Endothelial cell of umbilical vein (primary cell): Measurements from ENCODE around the gene RIMS4. TPM values are rescaled to one million over a fixed set of nuclear protein-coding genes. Genes with fewer than 3 reads are reported as not detected.

Experiments used
- BruUV-seq: library from RNA; stranded (reverse); fragments of 400-500 nt; replicated peaks from 2 replicates; lab custom pipeline; 2021; lab: Mats Ljungman, UMichigan
- CTCF ChIA-PET: fragments of 300-600, 350-600 bp; sonication (Branson Sonifier 250); formaldehyde crosslinking; loops from one replicate; lab custom pipeline; 2021; ENCODE audit warnings: antibody characterized with exemption, inconsistent platforms; lab: Charles Lee
- POLR2A ChIA-PET: fragments of 300-600, 350-600 bp; sonication (Branson Sonifier 250); formaldehyde crosslinking; loops from one replicate; lab custom pipeline; 2021; ENCODE audit warnings: antibody characterized with exemption, inconsistent platforms; lab: Charles Lee
- DNase-seq: peaks from one replicate; pipeline ENCODE4 v3.0.0-alpha.2; 2011; ENCODE audit warnings: low read depth, low spot score
- FAIRE-seq: peaks from 2 replicates; lab custom pipeline; 2011; peaks lifted over from hg19 to GRCh38; lab: Jason Lieb, UNC
- H2AFZ ChIP-seq: 2 replicates; pipeline ENCODE4 v1.6.0; 2012; ENCODE audit warnings: low read depth, low read length, control low read depth, inconsistent platforms
- H3K27ac ChIP-seq: 2 replicates; pipeline ENCODE4 v1.5.1; 2011; ENCODE audit warnings: low read depth, mild to moderate bottlenecking, control low read depth, low read length, moderate library complexity; ENCODE audit not compliant: insufficient read depth
- H3K27me3 ChIP-seq, 2 experiments: 2 replicates each; pipeline versions ENCODE4 v1.6.0 to v1.6.1; 2011; ENCODE audit warnings: low read length in 2 of 2, mixed read lengths in 1 of 2; ENCODE audit not compliant: control insufficient read depth in 2 of 2, insufficient read depth in 2 of 2
- H3K36me3 ChIP-seq, 2 experiments: 2 replicates in 1 of 2; 3 replicates in 1 of 2; pipeline ENCODE4 v1.5.1; 2011; ENCODE audit warnings: low read length in 2 of 2, mild to moderate bottlenecking in 1 of 2, moderate library complexity in 1 of 2; ENCODE audit not compliant: control insufficient read depth in 2 of 2, insufficient read depth in 2 of 2; ENCODE audit errors: extremely low read depth in 1 of 2
- H3K4me1 ChIP-seq: 3 replicates; pipeline ENCODE4 v1.5.1; 2011; ENCODE audit warnings: mild to moderate bottlenecking, low read length; ENCODE audit not compliant: control insufficient read depth, insufficient read depth; ENCODE audit errors: extremely low read depth
- H3K4me2 ChIP-seq: 2 replicates; pipeline ENCODE4 v1.6.1; 2011; ENCODE audit warnings: low read length, control low read depth, mixed read lengths; ENCODE audit not compliant: insufficient read depth
- H3K4me3 ChIP-seq, 3 experiments: fragments of 200-600 bp in 1 of 3; sonication (generic), shearing (Covaris generic) in 1 of 3; replicated peaks in 1 of 3; 2 replicates each; pipeline ENCODE4 v1.5.1; 2011 to 2016; ENCODE audit warnings: control low read depth in 3 of 3, low read length in 3 of 3, mild to moderate bottlenecking in 2 of 3, inconsistent platforms in 1 of 3, low read depth in 1 of 3, moderate library complexity in 1 of 3; ENCODE audit not compliant: insufficient read depth in 1 of 3
- H3K79me2 ChIP-seq: 2 replicates; pipeline ENCODE4 v1.6.0; 2012; ENCODE audit warnings: low read length, inconsistent platforms; ENCODE audit not compliant: control insufficient read depth, insufficient read depth
- H3K9ac ChIP-seq: replicated peaks from 2 replicates; pipeline ENCODE3; 2011; ENCODE audit warnings: low read length, control low read depth; ENCODE audit not compliant: insufficient read depth; ENCODE audit errors: extremely low read depth
- H3K9me1 ChIP-seq: replicated peaks from 3 replicates; pipeline ENCODE4 v1.6.0; 2011; ENCODE audit warnings: mild to moderate bottlenecking, low read length; ENCODE audit not compliant: control insufficient read depth, insufficient read depth; ENCODE audit errors: extremely low read depth
- H3K9me3 ChIP-seq: replicated peaks from 2 replicates; pipeline ENCODE4 v1.5.1; 2012; ENCODE audit warnings: low read length, inconsistent platforms; ENCODE audit not compliant: control insufficient read depth, insufficient read depth
- H4K20me1 ChIP-seq: replicated peaks from 2 replicates; pipeline ENCODE3; 2011; ENCODE audit warnings: mild to moderate bottlenecking, low read length; ENCODE audit not compliant: control insufficient read depth, insufficient read depth; ENCODE audit errors: extremely low read depth
- EZH2 ChIP-seq: IDR thresholded peaks from 2 replicates; pipeline ENCODE4 v1.6.1; 2012; ENCODE audit warnings: borderline replicate concordance, low read depth, mild to moderate bottlenecking, moderate library complexity, low read length, inconsistent platforms; ENCODE audit not compliant: severe bottlenecking
- FOS ChIP-seq: IDR thresholded peaks from 2 replicates; pipeline ENCODE4 v1.6.1; 2011; ENCODE audit warnings: mild to moderate bottlenecking, low read length, moderate library complexity, borderline replicate concordance; ENCODE audit not compliant: insufficient read depth
- GATA2 ChIP-seq: IDR thresholded peaks from 2 replicates; pipeline ENCODE4 v1.7.0; 2011; ENCODE audit warnings: low read depth, mild to moderate bottlenecking, moderate library complexity, mixed read lengths, low read length; ENCODE audit not compliant: insufficient read length, insufficient read depth
- JUN ChIP-seq: IDR thresholded peaks from 2 replicates; pipeline ENCODE4 v1.6.1; 2011; ENCODE audit warnings: borderline replicate concordance, low read depth; ENCODE audit not compliant: insufficient read length, insufficient read depth
- MYC ChIP-seq: IDR thresholded peaks from one replicate; pipeline ENCODE4 v1.6.1; 2011; ENCODE audit warnings: mild to moderate bottlenecking, low read depth, low read length
- POLR2A ChIP-seq: IDR thresholded peaks from 2 replicates; pipeline ENCODE4 v1.6.1; 2012; ENCODE audit warnings: low read depth, mild to moderate bottlenecking, control low read depth, low read length
- POLR2AphosphoS5 ChIP-seq: IDR thresholded peaks from 2 replicates; pipeline ENCODE4 v1.6.1; 2012; ENCODE audit warnings: low read depth, mild to moderate bottlenecking, control low read depth, low read length, moderate library complexity; ENCODE audit not compliant: insufficient read depth
- dilution Hi-C: fragments of 300-500 bp; cut with MboI; formaldehyde crosslinking; loops from one replicate; pipeline ENCODE4 v1.15.0; 2019; ENCODE audit warnings: low sequenced_read_pairs; ENCODE audit not compliant: extremely low pct_ligation_motif_present
- intact Hi-C: fragments of 100-400 bp; cut with micrococcal nuclease; formaldehyde crosslinking; loops from one replicate; pipeline ENCODE4 v1.10.0; 2022
- polyA plus RNA-seq, 4 experiments: library from polyadenylated mRNA; depleted of rRNA in 3 of 4; stranded (reverse) in 3 of 4; unstranded in 1 of 4; fragments of >200 nt; gene quantifications; 2 replicates each; pipeline versions ENCODE4 v1.2.1 to v1.2.3, GENCODE V29; 2011 to 2012; ENCODE audit warnings: missing spikeins in 1 of 4
- total RNA-seq: library from RNA; stranded (reverse); gene quantifications from 2 replicates; pipeline ENCODE4 v1.2.3, GENCODE V29; 2021
- TF ChIP-seq, protein P1 (sequence below): IDR thresholded peaks from 2 replicates; pipeline ENCODE4 v1.6.1; 2011; ENCODE audit not compliant: insufficient read depth, insufficient read length
- TF ChIP-seq, protein P2 (sequence below), 2 donors: IDR thresholded peaks; 1 replicate in 1 of 2; 2 replicates in 1 of 2; pipeline ENCODE4 v1.5.1; 2011; ENCODE audit warnings: low read length in 2 of 2, mild to moderate bottlenecking in 2 of 2, moderate library complexity in 2 of 2, control low read depth in 1 of 2, inconsistent platforms in 1 of 2, low read depth in 1 of 2; ENCODE audit not compliant: insufficient read depth in 1 of 2; ENCODE audit errors: extremely low read depth in 1 of 2

The RIMS4 gene
- total and polyA plus RNA-seq, 2 donors (not counting 3 experiments of a cell fraction or from before 2014, with no cell fraction given), result not detected

DNA sequence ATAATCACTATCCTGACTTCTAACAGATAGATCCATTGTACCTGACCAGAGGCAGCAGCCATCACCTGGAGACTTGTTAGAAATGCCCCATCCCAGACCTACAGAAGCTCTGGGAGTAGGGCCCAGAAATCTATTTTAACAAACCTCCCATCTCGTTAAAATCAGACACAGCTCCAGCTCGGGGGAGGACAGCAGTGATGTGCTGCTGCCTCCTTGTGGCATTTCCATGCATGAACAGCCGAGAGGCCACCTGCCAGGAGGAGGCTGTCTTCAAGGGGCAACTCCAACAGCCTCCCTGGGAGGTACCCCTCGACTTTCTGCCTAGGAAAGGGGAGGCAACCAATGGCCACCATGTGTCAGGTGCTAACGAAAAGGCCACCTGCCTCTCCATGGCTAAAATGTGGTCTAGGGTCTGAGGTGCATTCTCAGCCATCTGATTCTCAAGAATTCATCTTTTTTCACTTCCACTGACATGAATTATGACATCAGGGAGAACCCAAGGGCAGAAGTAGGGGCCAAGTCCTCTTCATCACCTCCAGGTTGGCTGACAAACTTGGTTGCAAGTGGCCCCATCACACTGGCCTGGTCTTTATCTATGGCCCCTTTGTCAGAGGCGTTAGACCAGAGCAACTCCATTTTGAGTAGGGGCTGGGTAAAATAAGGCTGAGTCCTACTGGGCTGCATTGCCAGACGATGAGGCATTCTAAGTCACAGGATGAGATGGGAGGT is 76.8 kb downstream of the RIMS4 start:
- H4K20me1 ChIP-seq, result no peaks in the 10 kb centered on the region
- H3K4me1 ChIP-seq, result peaks cover 12% of the 10 kb centered on the region
- FAIRE-seq (peak; percentile 70), DNase-seq (peak; percentile 74)
- no peaks in the 10 kb centered on the region for H3K36me3 ChIP-seq
- H3K9me3 ChIP-seq, result no peaks in the 10 kb centered on the region
- no peak overlapping the region for H3K9ac ChIP-seq
- H3K4me2 ChIP-seq, result no peak overlapping the region
- H3K9me1 ChIP-seq, result no peaks in the 10 kb centered on the region
- intact Hi-C loops (loop anchor here (1.0 to 10.0 kb wide), 8 partner anchors 48 to 346 kb away; partner anchors contain the start of gene TTPAL), dilution Hi-C loops (no loop called here)
- no peaks in the 10 kb centered on the region for H3K27me3 ChIP-seq
- no peak overlapping the region for H3K4me3 ChIP-seq
- H3K79me2 ChIP-seq, result no peaks in the 10 kb centered on the region
- no peak overlapping the region for H3K27ac ChIP-seq
- no peak overlapping the region for H2AFZ ChIP-seq
- TF ChIP-seq, protein P1, sequence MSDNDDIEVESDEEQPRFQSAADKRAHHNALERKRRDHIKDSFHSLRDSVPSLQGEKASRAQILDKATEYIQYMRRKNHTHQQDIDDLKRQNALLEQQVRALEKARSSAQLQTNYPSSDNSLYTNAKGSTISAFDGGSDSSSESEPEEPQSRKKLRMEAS, result no peak
- TF ChIP-seq, protein P2, sequence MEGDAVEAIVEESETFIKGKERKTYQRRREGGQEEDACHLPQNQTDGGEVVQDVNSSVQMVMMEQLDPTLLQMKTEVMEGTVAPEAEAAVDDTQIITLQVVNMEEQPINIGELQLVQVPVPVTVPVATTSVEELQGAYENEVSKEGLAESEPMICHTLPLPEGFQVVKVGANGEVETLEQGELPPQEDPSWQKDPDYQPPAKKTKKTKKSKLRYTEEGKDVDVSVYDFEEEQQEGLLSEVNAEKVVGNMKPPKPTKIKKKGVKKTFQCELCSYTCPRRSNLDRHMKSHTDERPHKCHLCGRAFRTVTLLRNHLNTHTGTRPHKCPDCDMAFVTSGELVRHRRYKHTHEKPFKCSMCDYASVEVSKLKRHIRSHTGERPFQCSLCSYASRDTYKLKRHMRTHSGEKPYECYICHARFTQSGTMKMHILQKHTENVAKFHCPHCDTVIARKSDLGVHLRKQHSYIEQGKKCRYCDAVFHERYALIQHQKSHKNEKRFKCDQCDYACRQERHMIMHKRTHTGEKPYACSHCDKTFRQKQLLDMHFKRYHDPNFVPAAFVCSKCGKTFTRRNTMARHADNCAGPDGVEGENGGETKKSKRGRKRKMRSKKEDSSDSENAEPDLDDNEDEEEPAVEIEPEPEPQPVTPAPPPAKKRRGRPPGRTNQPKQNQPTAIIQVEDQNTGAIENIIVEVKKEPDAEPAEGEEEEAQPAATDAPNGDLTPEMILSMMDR (IDR thresholded peaks at IDR 0.05; ENCODE audit: extremely low read depth in 1 of 2, insufficient read depth in 1 of 2, low read depth in 1 of 2, low read length in 2 of 2), result peak; percentile 84 to 92
- ChIA-PET POLR2A (no interaction called here), CTCF (interaction anchor here (0.6 to 7.5 kb wide), 15 partner anchors 9 to 350 kb away, joined by 3 to 310 read pairs (median 5); partner anchors contain the start of genes CCN5 and KCNK15)
- BruUV-seq, result no TSS peak

DNA sequence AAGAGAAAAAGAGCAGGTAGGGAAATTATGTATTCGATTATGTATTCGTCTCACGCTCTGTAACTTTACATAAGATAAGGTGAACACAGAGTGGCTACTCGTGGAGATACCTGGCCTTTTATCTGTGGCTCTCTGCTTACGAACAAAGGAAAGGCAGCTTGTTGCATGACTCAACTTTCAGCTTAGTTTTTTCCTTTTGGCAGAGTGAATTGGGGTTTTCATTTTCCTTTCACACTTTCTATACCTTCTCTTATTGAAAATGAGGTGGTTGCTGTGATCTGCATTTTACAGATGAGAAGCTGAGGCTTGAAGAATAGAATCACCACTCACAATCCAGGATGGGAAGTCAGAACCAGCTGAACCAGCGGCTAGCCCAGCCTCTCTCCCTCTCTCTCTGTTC is 78.0 kb downstream of the RIMS4 start:
- no peak for TF ChIP-seq JUN
- TF ChIP-seq, protein P2 (IDR thresholded peaks at IDR 0.05; ENCODE audit: extremely low read depth in 1 of 2, insufficient read depth in 1 of 2, low read depth in 1 of 2, low read length in 2 of 2), result no peak
- no peak for TF ChIP-seq POLR2AphosphoS5
- TF ChIP-seq MYC, result no peak
- no peak for TF ChIP-seq EZH2
- TF ChIP-seq GATA2, result no peak
- no peak for TF ChIP-seq FOS
- no peak for TF ChIP-seq POLR2A
- TF ChIP-seq, protein P1, result no peak
- FAIRE-seq, result peak; percentile 59
- peaks cover 12% of the 10 kb centered on the region for H3K4me1 ChIP-seq
- no peak overlapping the region for H3K9ac ChIP-seq
- BruUV-seq, result no TSS peak
- no peak overlapping the region for H3K4me2 ChIP-seq
- ChIA-PET POLR2A (no interaction called here), CTCF (interaction anchor here (0.5 to 7.5 kb wide), 16 partner anchors 9 to 1066 kb away, joined by 3 to 310 read pairs (median 5); partner anchors contain the start of genes CCN5 and KCNK15)
- no peaks in the 10 kb centered on the region for H3K79me2 ChIP-seq
- H2AFZ ChIP-seq, result peak overlapping the region; percentile 36
- no peak overlapping the region for H3K4me3 ChIP-seq
- no peaks in the 10 kb centered on the region for H3K27me3 ChIP-seq
- dilution Hi-C loops (no loop called here), intact Hi-C loops (loop anchor here (5.0 to 10.0 kb wide), 3 partner anchors 198 to 345 kb away; partner anchors contain the start of gene TTPAL)
- no peaks in the 10 kb centered on the region for H3K9me1 ChIP-seq
- no peak overlapping the region for H3K27ac ChIP-seq
- H3K9me3 ChIP-seq, result no peaks in the 10 kb centered on the region
- DNase-seq, result no peak
- H4K20me1 ChIP-seq, result no peaks in the 10 kb centered on the region
- H3K36me3 ChIP-seq, result no peaks in the 10 kb centered on the region
